Measurements from ENCODE around the gene CDPF1.

The CDPF1 gene

GRCh38 chr22:46240506-46240905 lies 9.6 kb downstream of the CDPF1 start:
- TF ChIP-seq CTCF (conservative IDR thresholded peaks at IDR 0.05; ENCODE audit: low read depth, low read length), result no peak
- no peak for DNase-seq (ENCODE audit: low read depth)
- H3K4me3 ChIP-seq (ENCODE audit: low read length), result no peak overlapping the region

- TF ChIP-seq CTCF (conservative IDR thresholded peaks at IDR 0.05; ENCODE audit: low read depth, low read length), result no peak
- H3K4me3 ChIP-seq (ENCODE audit: low read length), result no peak overlapping the region
- no peak for DNase-seq (ENCODE audit: low read depth)
These were observed 10.0 kb downstream of the CDPF1 start for GRCh38 chr22:46240073-46240472.

- H3K4me3 ChIP-seq (ENCODE audit: low read length), result no peak overlapping the region
- DNase-seq (ENCODE audit: low read depth), result no peak
- TF ChIP-seq CTCF (conservative IDR thresholded peaks at IDR 0.05; ENCODE audit: low read depth, low read length), result no peak
These were observed 10.6 kb downstream of the CDPF1 start for GRCh38 chr22:46239261-46240048.

- TF ChIP-seq CTCF (conservative IDR thresholded peaks at IDR 0.05; ENCODE audit: low read depth, low read length), result no peak
- DNase-seq (ENCODE audit: low read depth), result no peak
- H3K4me3 ChIP-seq (ENCODE audit: low read length), result no peak overlapping the region
These were observed 11.6 kb downstream of the CDPF1 start for GRCh38 chr22:46238541-46238940.

- TF ChIP-seq CTCF (conservative IDR thresholded peaks at IDR 0.05; ENCODE audit: low read depth, low read length), result no peak
- no peak for DNase-seq (ENCODE audit: low read depth)
- no peak overlapping the region for H3K4me3 ChIP-seq (ENCODE audit: low read length)
These were observed 12.5 kb downstream of the CDPF1 start for GRCh38 chr22:46237453-46238124.

- TF ChIP-seq CTCF (conservative IDR thresholded peaks at IDR 0.05; ENCODE audit: low read depth, low read length), result no peak
- no peak for DNase-seq (ENCODE audit: low read depth)
These were observed 15.1 kb downstream of the CDPF1 start for GRCh38 chr22:46234969-46235368.

GRCh38 chr22:46233231-46233630 lies 16.9 kb downstream of the CDPF1 start:
- no peak for TF ChIP-seq CTCF (conservative IDR thresholded peaks at IDR 0.05; ENCODE audit: low read depth, low read length)
- no peak overlapping the region for H3K4me3 ChIP-seq (ENCODE audit: low read length)
- peak; percentile 54 for DNase-seq (ENCODE audit: low read depth)

More at GRCh38 chr22:46234969-46235368, 15.1 kb downstream of the CDPF1 start:
- no peak overlapping the region for H3K4me3 ChIP-seq (ENCODE audit: low read length)

Data from retinal pigment epithelial cell (primary cell).